H9 (cell line): ENCODE data around the gene OGDH. TPM values are rescaled to one million over a fixed set of nuclear protein-coding genes. Genes with fewer than 3 reads are reported as not detected.

Experiments
- DNase-seq: peaks from one replicate; pipeline ENCODE4 v3.0.0-alpha.2; 2017
- H2AFZ ChIP-seq: one replicate; pipeline ENCODE4 v1.6.1; 2013; ENCODE audit warnings: mild to moderate bottlenecking, low read length, control low read depth, moderate library complexity
- H2AK5ac ChIP-seq: 2 replicates; pipeline ENCODE4 v1.6.1; 2013; ENCODE audit warnings: low read length, control low read depth, mixed read lengths; ENCODE audit not compliant: insufficient read length
- H2BK120ac ChIP-seq: one replicate; pipeline ENCODE4 v1.6.1; 2013; ENCODE audit warnings: low read depth, mild to moderate bottlenecking, low read length, control low read depth, inconsistent platforms; ENCODE audit not compliant: poor library complexity, severe bottlenecking
- H2BK12ac ChIP-seq: 2 replicates; pipeline ENCODE4 v1.6.1; 2013; ENCODE audit warnings: low read length, control low read depth, mixed read lengths, low read depth; ENCODE audit not compliant: insufficient read length
- H2BK15ac ChIP-seq: 2 replicates; pipeline ENCODE4 v1.6.1; 2013; ENCODE audit warnings: low read depth, low read length, control low read depth
- H2BK20ac ChIP-seq: one replicate; pipeline ENCODE4 v1.6.1; 2013; ENCODE audit warnings: low read depth, mild to moderate bottlenecking, low read length, control low read depth, inconsistent platforms; ENCODE audit not compliant: poor library complexity, severe bottlenecking
- H2BK5ac ChIP-seq: 2 replicates; pipeline ENCODE4 v1.6.1; 2013; ENCODE audit warnings: low read length, control low read depth, mixed read lengths; ENCODE audit not compliant: insufficient read length
- H3K14ac ChIP-seq: 2 replicates; pipeline ENCODE4 v1.6.1; 2013; ENCODE audit warnings: low read length, control low read depth; ENCODE audit not compliant: insufficient read depth
- H3K18ac ChIP-seq: 2 replicates; pipeline ENCODE4 v1.6.1; 2013; ENCODE audit warnings: low read depth, mild to moderate bottlenecking, mixed read lengths, low read length, control low read depth; ENCODE audit not compliant: insufficient read length
- H3K23ac ChIP-seq: 2 replicates; pipeline ENCODE4 v1.6.1; 2013; ENCODE audit warnings: low read length, control low read depth, mixed read lengths, low read depth; ENCODE audit not compliant: insufficient read length
- H3K23me2 ChIP-seq: 2 replicates; pipeline ENCODE4 v1.6.1; 2013; ENCODE audit warnings: low read depth, mild to moderate bottlenecking, mixed read lengths, low read length, control low read depth; ENCODE audit not compliant: insufficient read length, poor library complexity, severe bottlenecking
- H3K27ac ChIP-seq: 2 replicates; pipeline ENCODE4 v1.5.1; 2013; ENCODE audit warnings: low read length, control low read depth, mixed read lengths, low read depth; ENCODE audit not compliant: insufficient read length
- H3K27me3 ChIP-seq: 2 replicates; pipeline ENCODE4 v1.6.1; 2013; ENCODE audit warnings: low read length, control low read depth, inconsistent platforms; ENCODE audit not compliant: insufficient read depth
- H3K4ac ChIP-seq: 2 replicates; pipeline ENCODE4 v1.6.1; 2013; ENCODE audit warnings: low read depth, mild to moderate bottlenecking, control low read depth, inconsistent platforms, low read length, moderate library complexity
- H3K4me1 ChIP-seq: 2 replicates; pipeline ENCODE4 v1.6.1; 2013; ENCODE audit warnings: low read length, control low read depth, inconsistent platforms; ENCODE audit not compliant: insufficient read depth
- H3K4me2 ChIP-seq: 2 replicates; pipeline ENCODE4 v1.6.1; 2013; ENCODE audit warnings: low read length, control low read depth, mixed read lengths; ENCODE audit not compliant: insufficient read length, insufficient read depth
- H3K56ac ChIP-seq: 2 replicates; pipeline ENCODE4 v1.6.1; 2013; ENCODE audit warnings: low read depth, mild to moderate bottlenecking, mixed read lengths, low read length, control low read depth; ENCODE audit not compliant: insufficient read length
- H3K79me1 ChIP-seq: 2 replicates; pipeline ENCODE4 v1.6.1; 2013; ENCODE audit warnings: low read depth, mild to moderate bottlenecking, moderate library complexity, low read length, control low read depth, inconsistent platforms; ENCODE audit not compliant: insufficient read depth, poor library complexity, severe bottlenecking
- H3K79me2 ChIP-seq: 2 replicates; pipeline ENCODE4 v1.6.1; 2013; ENCODE audit warnings: low read length, control low read depth, inconsistent platforms; ENCODE audit not compliant: insufficient read depth
- H3K9ac ChIP-seq: 2 replicates; pipeline ENCODE4 v1.6.1; 2013; ENCODE audit warnings: low read length, control low read depth, mixed read lengths; ENCODE audit not compliant: insufficient read length; ENCODE audit errors: extremely low read depth
- H3K9me3 ChIP-seq: one replicate; pipeline ENCODE4 v1.6.1; 2013; ENCODE audit warnings: low read depth, low read length, inconsistent platforms; ENCODE audit not compliant: control insufficient read depth
- H3T11ph ChIP-seq: one replicate; pipeline ENCODE4 v1.6.1; 2013; ENCODE audit warnings: mild to moderate bottlenecking, low read length, control low read depth, inconsistent platforms
- H4K20me1 ChIP-seq: one replicate; pipeline ENCODE4 v1.6.1; 2013; ENCODE audit not compliant: control insufficient read depth, insufficient read length, insufficient read depth
- H4K5ac ChIP-seq: 2 replicates; pipeline ENCODE4 v1.6.1; 2013; ENCODE audit warnings: low read depth, mild to moderate bottlenecking, mixed read lengths, low read length, control low read depth; ENCODE audit not compliant: insufficient read length
- H4K8ac ChIP-seq: replicated peaks from 2 replicates; pipeline ENCODE4 v1.6.1; 2013; ENCODE audit warnings: low read length, control low read depth, mixed read lengths, low read depth; ENCODE audit not compliant: insufficient read length
- H4K91ac ChIP-seq: 2 replicates; pipeline ENCODE4 v1.6.1; 2013; ENCODE audit warnings: low read depth, mild to moderate bottlenecking, moderate library complexity, mixed read lengths, low read length, control low read depth; ENCODE audit not compliant: insufficient read length
- H3K27ac Mint-ChIP-seq, 3 experiments: 2 replicates in 2 of 3; 3 replicates in 1 of 3; pipeline ENCODE4 v1.8.0; 2020 to 2021; ENCODE audit warnings: mixed read lengths in 3 of 3, mild to moderate bottlenecking in 1 of 3, moderate library complexity in 1 of 3
- H3K27me3 Mint-ChIP-seq: 2 replicates; pipeline ENCODE4 v1.8.0; 2021; ENCODE audit warnings: low read depth, mild to moderate bottlenecking, moderate library complexity, mixed read lengths
- H3K36me3 Mint-ChIP-seq, 3 experiments: 2 replicates in 2 of 3; 3 replicates in 1 of 3; pipeline ENCODE4 v1.8.0; 2020 to 2021; ENCODE audit warnings: low read depth in 3 of 3, mixed read lengths in 3 of 3; ENCODE audit not compliant: insufficient read depth in 1 of 3
- H3K4me1 Mint-ChIP-seq, 2 experiments: 2 replicates each; pipeline ENCODE4 v1.8.0; 2020; ENCODE audit warnings: mixed read lengths in 2 of 2
- H3K4me3 Mint-ChIP-seq, 2 experiments: 2 replicates in 1 of 2; 3 replicates in 1 of 2; pipeline ENCODE4 v1.8.0; 2020 to 2021; ENCODE audit warnings: mild to moderate bottlenecking in 2 of 2, mixed read lengths in 2 of 2, moderate library complexity in 1 of 2
- H3K9me3 Mint-ChIP-seq, 2 experiments: 2 replicates in 1 of 2; 3 replicates in 1 of 2; pipeline ENCODE4 v1.8.0; 2020; ENCODE audit warnings: mild to moderate bottlenecking in 2 of 2, mixed read lengths in 2 of 2, moderate library complexity in 1 of 2
- CTCF ChIP-seq: fragments of 200-600 bp; sonication (generic); conservative IDR thresholded peaks from 3 replicates; pipeline ENCODE4 v1.8.0; 2021; ENCODE audit warnings: antibody characterized with exemption, mild to moderate bottlenecking
- WGBS: extraction: QIAGEN DNeasy Blood & Tissue Kit; methylation state at CpG from one replicate; pipeline ENCODE4 v1.1.7; 2013; ENCODE audit warnings: missing lambda C conversion rate, low lambda C conversion rate, mixed read lengths; ENCODE audit not compliant: insufficient read length; ENCODE audit errors: extremely low coverage; 5-methylcytosine and 5-hydroxymethylcytosine counted together
- total RNA-seq: library from RNA; stranded (reverse); gene quantifications from 2 replicates; pipeline ENCODE4 v1.2.1, GENCODE V29; 2021

The OGDH gene
- total RNA-seq, 1 experiment from 2014 or later: 77.3 TPM

GRCh38 chr7:44757739-44758138, 151.3 kb downstream of the OGDH start:
- TF ChIP-seq CTCF: no peak
- Mint-ChIP-seq H3K9me3 (no peaks in the 10 kb centered on the region), H3K36me3 (peaks cover 14 to 35% (median 31%) of the 10 kb centered on the region in 3 experiments; a peak in 6 of 7 replicates)

More at GRCh38 chr7:44757739-44758138, 151.3 kb downstream of the OGDH start:
- Histone ChIP-seq H4K20me1 (no peaks in the 10 kb centered on the region), H2AK5ac (no peak overlapping the region), H3K23ac (no peak overlapping the region), H2BK20ac (no peak overlapping the region), H4K5ac (no peak overlapping the region), H3K4me2 (no peak overlapping the region), H3K14ac (no peak overlapping the region), H4K8ac (no peak overlapping the region), H3K23me2 (no peaks in the 10 kb centered on the region), H3K27me3 (no peaks in the 10 kb centered on the region), H2BK15ac (no peak overlapping the region), H2BK120ac (no peak overlapping the region), H3K79me2 (no peaks in the 10 kb centered on the region; the same call in 1 of the 2 replicates), H3K18ac (no peak overlapping the region), H3K79me1 (no peaks in the 10 kb centered on the region), H3K9me3 (no peaks in the 10 kb centered on the region), H3K4ac (no peak overlapping the region), H2BK12ac (no peak overlapping the region), H2BK5ac (no peak overlapping the region), H4K91ac (no peak overlapping the region), H3K56ac (no peak overlapping the region), H3K4me1 (no peaks in the 10 kb centered on the region), H3K9ac (no peak overlapping the region), H2AFZ (no peak overlapping the region), H3K27ac (no peak overlapping the region), H3T11ph (no peak overlapping the region)
- no CpG with 5 or more reads among the region's 7 CpGs for WGBS
- H3K27me3 Mint-ChIP-seq: no peaks in the 10 kb centered on the region
- no peak overlapping the region for H3K4me3 Mint-ChIP-seq
- DNase-seq: no peak
- no peak overlapping the region for H3K27ac Mint-ChIP-seq
- H3K4me1 Mint-ChIP-seq: peaks cover 2 to 5% of the 10 kb centered on the region in 2 experiments; a peak in 3 of 4 replicates

Other genes starting within 250 kb of the OGDH start
- 71.9 and 85.9 TPM in 2 replicates for gene NUDCD3, start 116.0 kb upstream of the OGDH start, total RNA-seq
- gene NPC1L1, start 65.3 kb upstream of the OGDH start, total RNA-seq: 0.07 and 0.11 TPM in 2 replicates
- gene DDX56, start 32.7 kb upstream of the OGDH start, total RNA-seq: 113 and 120 TPM in 2 replicates
- gene TMED4, start 24.4 kb upstream of the OGDH start, total RNA-seq: 60.3 and 62.4 TPM in 2 replicates
- 71.8 and 72.9 TPM in 2 replicates for gene ZMIZ2, start 142.2 kb downstream of the OGDH start, total RNA-seq
- 2,409 and 2,440 TPM in 2 replicates for gene PPIA, start 190.1 kb downstream of the OGDH start, total RNA-seq
- gene H2AZ2, start 241.5 kb downstream of the OGDH start, total RNA-seq: 208 TPM in 2 replicates